Naive thymus-derived CD4-positive, alpha-beta T cell (primary cell): Measurements from ENCODE around the gene PKHD1. TPM values are rescaled to one million over a fixed set of nuclear protein-coding genes. Genes with fewer than 3 reads are reported as not detected.

Experiments used
- ATAC-seq: fragments of 150-1000 bp; cut with Tn5 transposase; 2 replicates; pipeline ENCODE4 v1.10.0; 2021; ENCODE audit warnings: mild to moderate bottlenecking, moderate library complexity
- CTCF ChIA-PET: fragments of 350-600 bp; sonication (Branson Sonifier 250); formaldehyde crosslinking; loops from one replicate; lab custom pipeline; 2021; ENCODE audit warnings: antibody characterized with exemption; lab: Charles Lee
- POLR2A ChIA-PET: fragments of 350-600 bp; sonication (Branson Sonifier 250); formaldehyde crosslinking; loops from one replicate; lab custom pipeline; 2021; ENCODE audit warnings: antibody characterized with exemption, inconsistent platforms; lab: Charles Lee
- DNase-seq, 9 donors: peaks; one replicate each; pipeline versions ENCODE4 v3.0.0 to v3.0.0-alpha.2; 2020 to 2022; ENCODE audit warnings: mixed read lengths in 1 of 9
- H3K27ac ChIP-seq: one replicate; pipeline ENCODE4 v1.7.0; 2013; ENCODE audit warnings: mild to moderate bottlenecking, low read depth, low read length, moderate library complexity
- H3K27me3 ChIP-seq, 2 donors: one replicate each; pipeline ENCODE4 v1.7.0; 2013; ENCODE audit warnings: low read length in 2 of 2, mild to moderate bottlenecking in 2 of 2, moderate library complexity in 2 of 2; ENCODE audit not compliant: control insufficient read depth in 2 of 2, insufficient read depth in 2 of 2
- H3K36me3 ChIP-seq, 3 experiments: 1 replicate in 2 of 3; 2 replicates in 1 of 3; pipeline ENCODE4 v1.7.0; 2013; ENCODE audit warnings: low read length in 3 of 3, mild to moderate bottlenecking in 3 of 3, moderate library complexity in 1 of 3; ENCODE audit not compliant: insufficient read depth in 3 of 3, control insufficient read depth in 2 of 3
- H3K4me1 ChIP-seq, 2 donors: one replicate each; pipeline ENCODE4 v1.7.0; 2013; ENCODE audit warnings: low read length in 2 of 2, mild to moderate bottlenecking in 2 of 2, moderate library complexity in 1 of 2; ENCODE audit not compliant: control insufficient read depth in 2 of 2, insufficient read depth in 2 of 2
- H3K4me3 ChIP-seq: 2 replicates; pipeline ENCODE4 v1.7.0; 2013; ENCODE audit warnings: mild to moderate bottlenecking, low read length
- H3K9me3 ChIP-seq, 3 experiments: 1 replicate in 2 of 3; 2 replicates in 1 of 3; pipeline ENCODE4 v1.7.0; 2013; ENCODE audit warnings: low read length in 3 of 3; ENCODE audit not compliant: control insufficient read depth in 2 of 3
- H3K27ac Mint-ChIP-seq, 9 donors: one replicate each; pipeline ENCODE4 v1.8.0; 2020 to 2022; ENCODE audit warnings: mixed read lengths in 9 of 9, mild to moderate bottlenecking in 8 of 9, moderate library complexity in 5 of 9, inconsistent platforms in 2 of 9
- H3K27me3 Mint-ChIP-seq, 5 donors: one replicate each; pipeline ENCODE4 v1.8.0; 2021 to 2022; ENCODE audit warnings: mixed read lengths in 5 of 5, mild to moderate bottlenecking in 1 of 5
- H3K36me3 Mint-ChIP-seq, 5 donors: one replicate each; pipeline ENCODE4 v1.8.0; 2020 to 2022; ENCODE audit warnings: mixed read lengths in 5 of 5, mild to moderate bottlenecking in 3 of 5, inconsistent platforms in 1 of 5
- H3K4me1 Mint-ChIP-seq, 7 donors: one replicate each; pipeline ENCODE4 v1.8.0; 2020 to 2022; ENCODE audit warnings: mixed read lengths in 7 of 7, mild to moderate bottlenecking in 3 of 7, inconsistent platforms in 1 of 7
- H3K4me3 Mint-ChIP-seq, 10 donors: one replicate each; pipeline ENCODE4 v1.8.0; 2020 to 2022; ENCODE audit warnings: mild to moderate bottlenecking in 10 of 10, mixed read lengths in 10 of 10, moderate library complexity in 6 of 10, inconsistent platforms in 2 of 10
- H3K9me3 Mint-ChIP-seq, 11 donors: one replicate each; pipeline ENCODE4 v1.8.0; 2020 to 2022; ENCODE audit warnings: mixed read lengths in 11 of 11, mild to moderate bottlenecking in 4 of 11, inconsistent platforms in 1 of 11, moderate library complexity in 1 of 11
- intact Hi-C, 2 donors: fragments of 100-400 bp; cut with micrococcal nuclease; formaldehyde crosslinking; loops; one replicate each; pipeline ENCODE4 v1.15.1; 2023
- polyA plus RNA-seq, 2 donors: library from polyadenylated mRNA; unstranded; fragments of 300-500 nt; fragmentation: Illumina TruSeq; gene quantifications; one replicate each; pipeline ENCODE4 v1.2.3, GENCODE V29; 2021
- total RNA-seq, 6 experiments: library from RNA in 5 of 6; stranded (reverse) in 5 of 6; gene quantifications; 1 replicate in 5 of 6; 2 replicates in 1 of 6; pipeline ENCODE4 v1.2.3 and lab custom pipeline; 2021 to 2026

The PKHD1 gene
- total and polyA plus RNA-seq, 7 experiments from 2014 or later, result not detected

- ChIA-PET CTCF (no interaction called here), POLR2A (no interaction called here)
- intact Hi-C loops, result no loop called here
- no peak overlapping the region for H3K27ac ChIP-seq
- H3K4me1 ChIP-seq, result no peaks in the 10 kb centered on the region
- DNase-seq (no peak), ATAC-seq (no peak)
- no peaks in the 10 kb centered on the region for H3K36me3 ChIP-seq
- Mint-ChIP-seq H3K4me3 (no peak overlapping the region), H3K36me3 (no peaks in the 10 kb centered on the region), H3K9me3 (peaks cover 0 to 2% (median 0%) of the 10 kb centered on the region in 11 donors), H3K27ac (no peak overlapping the region), H3K4me1 (no peaks in the 10 kb centered on the region), H3K27me3 (peaks cover 0 to 20% (median 14%) of the 10 kb centered on the region in 5 donors)
- peaks cover 0 to 4% of the 10 kb centered on the region in 2 donors for H3K27me3 ChIP-seq
- no peak overlapping the region for H3K4me3 ChIP-seq
- H3K9me3 ChIP-seq, result no peaks in the 10 kb centered on the region
Measured at GRCh38 chr6:51866867-51867266, 220.5 kb downstream of the PKHD1 start.

- Mint-ChIP-seq H3K4me1 (no peaks in the 10 kb centered on the region), H3K9me3 (peaks cover 0 to 2% (median 0%) of the 10 kb centered on the region in 11 donors), H3K27ac (no peak overlapping the region), H3K27me3 (peaks cover 0 to 17% (median 16%) of the 10 kb centered on the region in 5 donors), H3K36me3 (no peaks in the 10 kb centered on the region), H3K4me3 (no peak overlapping the region)
- ChIA-PET CTCF (no interaction called here), POLR2A (no interaction called here)
- H3K9me3 ChIP-seq, result no peaks in the 10 kb centered on the region
- H3K4me1 ChIP-seq, result no peaks in the 10 kb centered on the region
- no peak overlapping the region for H3K4me3 ChIP-seq
- H3K27me3 ChIP-seq, result peaks cover 0 to 6% of the 10 kb centered on the region in 2 donors
- no peak overlapping the region for H3K27ac ChIP-seq
- DNase-seq (no peak), ATAC-seq (no peak)
- H3K36me3 ChIP-seq, result no peaks in the 10 kb centered on the region
- intact Hi-C loops, result no loop called here
Measured at GRCh38 chr6:51865996-51866395, 221.4 kb downstream of the PKHD1 start.

- Mint-ChIP-seq H3K4me3 (no peak overlapping the region), H3K27me3 (peaks cover 0 to 18% (median 11%) of the 10 kb centered on the region in 5 donors), H3K27ac (no peak overlapping the region), H3K36me3 (no peaks in the 10 kb centered on the region), H3K9me3 (no peaks in the 10 kb centered on the region), H3K4me1 (no peaks in the 10 kb centered on the region)
- ChIA-PET CTCF (no interaction called here), POLR2A (no interaction called here)
- intact Hi-C loops, result no loop called here
- Histone ChIP-seq H3K4me1 (no peaks in the 10 kb centered on the region), H3K27me3 (peaks cover 0 to 6% of the 10 kb centered on the region in 2 donors), H3K4me3 (no peak overlapping the region), H3K27ac (no peak overlapping the region), H3K36me3 (no peaks in the 10 kb centered on the region), H3K9me3 (no peaks in the 10 kb centered on the region)
- ATAC-seq (no peak), DNase-seq (no peak)
Measured at GRCh38 chr6:51865176-51865575, 222.2 kb downstream of the PKHD1 start.

- ATAC-seq, result no peak
- H3K36me3 Mint-ChIP-seq, result peaks cover 0 to 3% (median 0%) of the 10 kb centered on the region in 5 donors
- H3K27ac ChIP-seq, result no peak overlapping the region
- DNase-seq, result no peak
- no peak overlapping the region for H3K27ac Mint-ChIP-seq
- no peaks in the 10 kb centered on the region for H3K9me3 ChIP-seq
- no peaks in the 10 kb centered on the region for H3K4me1 ChIP-seq
- no peak overlapping the region for H3K4me3 Mint-ChIP-seq
- no peaks in the 10 kb centered on the region for H3K36me3 ChIP-seq
- peaks cover 0 to 8% of the 10 kb centered on the region in 2 donors for H3K27me3 ChIP-seq
- H3K27me3 Mint-ChIP-seq, result peaks cover 3 to 40% (median 27%) of the 10 kb centered on the region in 5 donors
- CTCF ChIA-PET, result no interaction called here
- intact Hi-C loops, result loop anchor here in 1 of 2 donors (10.0 kb wide), 2 partner anchors 408 to 1042 kb away; partner anchors contain the start of gene TFAP2B
- H3K4me3 ChIP-seq, result no peak overlapping the region
- peaks cover 0 to 3% (median 0%) of the 10 kb centered on the region in 11 donors for H3K9me3 Mint-ChIP-seq
- peaks cover 0 to 2% (median 0%) of the 10 kb centered on the region in 7 donors for H3K4me1 Mint-ChIP-seq
- POLR2A ChIA-PET, result no interaction called here
Measured at GRCh38 chr6:51857134-51857533, 230.3 kb downstream of the PKHD1 start.

- intact Hi-C loops, result loop anchor here in 1 of 2 donors (10.0 kb wide), 2 partner anchors 408 to 1042 kb away; partner anchors contain the start of gene TFAP2B
- H3K36me3 Mint-ChIP-seq, result peaks cover 0 to 3% (median 0%) of the 10 kb centered on the region in 5 donors
- no peaks in the 10 kb centered on the region for H3K9me3 ChIP-seq
- H3K27me3 Mint-ChIP-seq, result peaks cover 3 to 39% (median 23%) of the 10 kb centered on the region in 5 donors
- no peaks in the 10 kb centered on the region for H3K4me1 ChIP-seq
- no peak overlapping the region for H3K27ac Mint-ChIP-seq
- H3K36me3 ChIP-seq, result no peaks in the 10 kb centered on the region
- peaks cover 0 to 2% (median 0%) of the 10 kb centered on the region in 7 donors for H3K4me1 Mint-ChIP-seq
- H3K9me3 Mint-ChIP-seq, result peaks cover 0 to 3% (median 0%) of the 10 kb centered on the region in 11 donors
- H3K4me3 ChIP-seq, result no peak overlapping the region
- ChIA-PET POLR2A (no interaction called here), CTCF (no interaction called here)
- no peak overlapping the region for H3K27ac ChIP-seq
- ATAC-seq (no peak), DNase-seq (no peak)
- H3K4me3 Mint-ChIP-seq, result no peak overlapping the region
- peaks cover 0 to 3% of the 10 kb centered on the region in 2 donors for H3K27me3 ChIP-seq
Measured at GRCh38 chr6:51856508-51856907, 230.9 kb downstream of the PKHD1 start.

- ATAC-seq (no peak), DNase-seq (peak in 5 of 9 donors; percentile 8 to 31 (median 15))
- Mint-ChIP-seq H3K27me3 (peaks cover 3 to 39% (median 23%) of the 10 kb centered on the region in 5 donors), H3K4me3 (no peak overlapping the region), H3K27ac (no peak overlapping the region), H3K4me1 (peaks cover 0 to 2% (median 0%) of the 10 kb centered on the region in 7 donors), H3K36me3 (peaks cover 0 to 3% (median 0%) of the 10 kb centered on the region in 5 donors), H3K9me3 (peaks cover 0 to 3% (median 0%) of the 10 kb centered on the region in 11 donors)
- ChIA-PET POLR2A (no interaction called here), CTCF (interaction anchor here (1.1 kb wide), 1 partner anchor 9 kb away, joined by 3 read pairs; no protein-coding TSS in a partner anchor)
- Histone ChIP-seq H3K36me3 (no peaks in the 10 kb centered on the region), H3K4me1 (no peaks in the 10 kb centered on the region), H3K4me3 (no peak overlapping the region), H3K27me3 (peaks cover 0 to 3% of the 10 kb centered on the region in 2 donors), H3K9me3 (no peaks in the 10 kb centered on the region), H3K27ac (no peak overlapping the region)
- intact Hi-C loops, result loop anchor here (1.0 to 10.0 kb wide), 5 partner anchors 104 to 1041 kb away; partner anchors contain the start of gene TFAP2B (in 1 of the 2)
Measured at GRCh38 chr6:51855310-51856082, 231.9 kb downstream of the PKHD1 start.
